Neuron (in vitro differentiated cells): ENCODE data around the gene KIF1C.

Experiments
- H2AFZ ChIP-seq: one replicate; pipeline ENCODE4 v1.6.1; 2013; ENCODE audit warnings: low read depth, mild to moderate bottlenecking, inconsistent platforms, low read length, moderate library complexity
- H3K27me3 ChIP-seq: one replicate; pipeline ENCODE4 v1.6.1; 2013; ENCODE audit warnings: low read length; ENCODE audit not compliant: insufficient read depth
- H3K36me3 ChIP-seq: one replicate; pipeline ENCODE4 v1.6.1; 2013; ENCODE audit warnings: low read length; ENCODE audit not compliant: insufficient read depth
- H3K4me1 ChIP-seq: one replicate; pipeline ENCODE4 v1.6.1; 2013; ENCODE audit warnings: low read length; ENCODE audit not compliant: insufficient read depth
- H3K4me3 ChIP-seq: 2 replicates; pipeline ENCODE4 v1.5.1; 2013; ENCODE audit warnings: mild to moderate bottlenecking, low read length, moderate library complexity
- H3K9me3 ChIP-seq: one replicate; pipeline ENCODE4 v1.6.1; 2013; ENCODE audit warnings: low read length

Gene KIF1C

GRCh38 chr17:4972752-4973151 is 25.0 kb upstream of the KIF1C start:
- Histone ChIP-seq H3K9me3 (no peaks in the 10 kb centered on the region), H3K4me1 (peaks cover 16% of the 10 kb centered on the region), H3K27me3 (no peaks in the 10 kb centered on the region), H2AFZ (no peak overlapping the region), H3K4me3 (no peak overlapping the region), H3K36me3 (peaks cover 3% of the 10 kb centered on the region)

- H3K36me3 ChIP-seq: peaks cover 3% of the 10 kb centered on the region
- no peaks in the 10 kb centered on the region for H3K9me3 ChIP-seq
- no peak overlapping the region for H3K4me3 ChIP-seq
- H2AFZ ChIP-seq: no peak overlapping the region
- H3K4me1 ChIP-seq: peaks cover 13% of the 10 kb centered on the region
- no peaks in the 10 kb centered on the region for H3K27me3 ChIP-seq
Measured at GRCh38 chr17:4973256-4974114, 24.3 kb upstream of the KIF1C start.

GRCh38 chr17:4974115-4974670 is 23.6 kb upstream of the KIF1C start:
- no peaks in the 10 kb centered on the region for H3K9me3 ChIP-seq

GRCh38 chr17:4978726-4979125 is 19.0 kb upstream of the KIF1C start:
- Histone ChIP-seq H3K9me3 (no peaks in the 10 kb centered on the region), H2AFZ (no peak overlapping the region), H3K27me3 (no peaks in the 10 kb centered on the region), H3K36me3 (no peaks in the 10 kb centered on the region), H3K4me3 (no peak overlapping the region), H3K4me1 (no peaks in the 10 kb centered on the region)

More at GRCh38 chr17:4974115-4974670, 23.6 kb upstream of the KIF1C start:
- Histone ChIP-seq H3K36me3 (peaks cover 3% of the 10 kb centered on the region), H3K4me1 (peaks cover 9% of the 10 kb centered on the region), H3K4me3 (no peak overlapping the region), H3K27me3 (no peaks in the 10 kb centered on the region), H2AFZ (no peak overlapping the region)

- Histone ChIP-seq H3K36me3 (no peaks in the 10 kb centered on the region), H3K4me1 (no peaks in the 10 kb centered on the region), H2AFZ (no peak overlapping the region), H3K27me3 (no peaks in the 10 kb centered on the region), H3K4me3 (no peak overlapping the region), H3K9me3 (no peaks in the 10 kb centered on the region)
Measured at GRCh38 chr17:4980644-4981216, 17.0 kb upstream of the KIF1C start.

- Histone ChIP-seq H3K36me3 (no peaks in the 10 kb centered on the region), H3K4me1 (no peaks in the 10 kb centered on the region), H2AFZ (no peak overlapping the region), H3K9me3 (no peaks in the 10 kb centered on the region), H3K27me3 (peaks cover 2% of the 10 kb centered on the region), H3K4me3 (no peak overlapping the region)
Measured at GRCh38 chr17:4982305-4982704, 15.4 kb upstream of the KIF1C start.

GRCh38 chr17:4986403-4986802 is 11.3 kb upstream of the KIF1C start:
- no peaks in the 10 kb centered on the region for H3K9me3 ChIP-seq
- H3K36me3 ChIP-seq: no peaks in the 10 kb centered on the region
- H2AFZ ChIP-seq: no peak overlapping the region
- peaks cover 21% of the 10 kb centered on the region for H3K27me3 ChIP-seq
- no peaks in the 10 kb centered on the region for H3K4me1 ChIP-seq
- no peak overlapping the region for H3K4me3 ChIP-seq

GRCh38 chr17:4986951-4987766 is 10.6 kb upstream of the KIF1C start, which contains the start of gene CAMTA2:
Gene CAMTA2 (minus strand): TSS chr17:4987675. CDS start chr17:4986222, 1,453 bp downstream.
- Histone ChIP-seq H3K36me3 (no peaks in the 10 kb centered on the region), H3K4me3 (peak within 1 kb of the TSS; percentile 45), H3K4me1 (no peaks in the 10 kb centered on the region), H3K27me3 (peaks cover 21% of the 10 kb centered on the region), H2AFZ (peak within 1 kb of the TSS; percentile 53), H3K9me3 (no peaks in the 10 kb centered on the region)

GRCh38 chr17:4987767-4988567 is 9.8 kb upstream of the KIF1C start:
- Histone ChIP-seq H3K4me1 (no peaks in the 10 kb centered on the region), H2AFZ (peak overlapping the region; percentile 53), H3K27me3 (peaks cover 21% of the 10 kb centered on the region), H3K36me3 (no peaks in the 10 kb centered on the region), H3K9me3 (no peaks in the 10 kb centered on the region), H3K4me3 (peak overlapping the region; percentile 45)

- H3K9me3 ChIP-seq: no peaks in the 10 kb centered on the region
- peaks cover 3% of the 10 kb centered on the region for H3K27me3 ChIP-seq
- no peak overlapping the region for H3K4me3 ChIP-seq
- no peak overlapping the region for H2AFZ ChIP-seq
- peaks cover 14% of the 10 kb centered on the region for H3K4me1 ChIP-seq
- H3K36me3 ChIP-seq: no peaks in the 10 kb centered on the region
Measured at GRCh38 chr17:4994081-4994595, 3.6 kb upstream of the KIF1C start.

- H3K4me1 ChIP-seq: peaks cover 19% of the 10 kb centered on the region
- H3K4me3 ChIP-seq: peak overlapping the region; percentile 58
- H3K27me3 ChIP-seq: no peaks in the 10 kb centered on the region
- H2AFZ ChIP-seq: peak overlapping the region; percentile 73
- no peaks in the 10 kb centered on the region for H3K9me3 ChIP-seq
- H3K36me3 ChIP-seq: peaks cover 25% of the 10 kb centered on the region
Measured at GRCh38 chr17:4998027-4998731, 429 bp downstream of the KIF1C start.
